H9 (cell line): ENCODE results near the gene CTPS2. TPM values are rescaled to one million over a fixed set of nuclear protein-coding genes. Genes with fewer than 3 reads are reported as not detected.

Experiments used
- DNase-seq: peaks from one replicate; pipeline ENCODE4 v3.0.0-alpha.2; 2017
- H2AFZ ChIP-seq: one replicate; pipeline ENCODE4 v1.6.1; 2013; ENCODE audit warnings: mild to moderate bottlenecking, low read length, control low read depth, moderate library complexity
- H2AK5ac ChIP-seq: 2 replicates; pipeline ENCODE4 v1.6.1; 2013; ENCODE audit warnings: low read length, control low read depth, mixed read lengths; ENCODE audit not compliant: insufficient read length
- H2BK120ac ChIP-seq: one replicate; pipeline ENCODE4 v1.6.1; 2013; ENCODE audit warnings: low read depth, mild to moderate bottlenecking, low read length, control low read depth, inconsistent platforms; ENCODE audit not compliant: poor library complexity, severe bottlenecking
- H2BK12ac ChIP-seq: 2 replicates; pipeline ENCODE4 v1.6.1; 2013; ENCODE audit warnings: low read length, control low read depth, mixed read lengths, low read depth; ENCODE audit not compliant: insufficient read length
- H2BK15ac ChIP-seq: 2 replicates; pipeline ENCODE4 v1.6.1; 2013; ENCODE audit warnings: low read depth, low read length, control low read depth
- H2BK20ac ChIP-seq: one replicate; pipeline ENCODE4 v1.6.1; 2013; ENCODE audit warnings: low read depth, mild to moderate bottlenecking, low read length, control low read depth, inconsistent platforms; ENCODE audit not compliant: poor library complexity, severe bottlenecking
- H2BK5ac ChIP-seq: 2 replicates; pipeline ENCODE4 v1.6.1; 2013; ENCODE audit warnings: low read length, control low read depth, mixed read lengths; ENCODE audit not compliant: insufficient read length
- H3K14ac ChIP-seq: 2 replicates; pipeline ENCODE4 v1.6.1; 2013; ENCODE audit warnings: low read length, control low read depth; ENCODE audit not compliant: insufficient read depth
- H3K18ac ChIP-seq: 2 replicates; pipeline ENCODE4 v1.6.1; 2013; ENCODE audit warnings: low read depth, mild to moderate bottlenecking, mixed read lengths, low read length, control low read depth; ENCODE audit not compliant: insufficient read length
- H3K23ac ChIP-seq: 2 replicates; pipeline ENCODE4 v1.6.1; 2013; ENCODE audit warnings: low read length, control low read depth, mixed read lengths, low read depth; ENCODE audit not compliant: insufficient read length
- H3K23me2 ChIP-seq: 2 replicates; pipeline ENCODE4 v1.6.1; 2013; ENCODE audit warnings: low read depth, mild to moderate bottlenecking, mixed read lengths, low read length, control low read depth; ENCODE audit not compliant: insufficient read length, poor library complexity, severe bottlenecking
- H3K27ac ChIP-seq: 2 replicates; pipeline ENCODE4 v1.5.1; 2013; ENCODE audit warnings: low read length, control low read depth, mixed read lengths, low read depth; ENCODE audit not compliant: insufficient read length
- H3K27me3 ChIP-seq: 2 replicates; pipeline ENCODE4 v1.6.1; 2013; ENCODE audit warnings: low read length, control low read depth, inconsistent platforms; ENCODE audit not compliant: insufficient read depth
- H3K4ac ChIP-seq: 2 replicates; pipeline ENCODE4 v1.6.1; 2013; ENCODE audit warnings: low read depth, mild to moderate bottlenecking, control low read depth, inconsistent platforms, low read length, moderate library complexity
- H3K4me1 ChIP-seq: 2 replicates; pipeline ENCODE4 v1.6.1; 2013; ENCODE audit warnings: low read length, control low read depth, inconsistent platforms; ENCODE audit not compliant: insufficient read depth
- H3K4me2 ChIP-seq: 2 replicates; pipeline ENCODE4 v1.6.1; 2013; ENCODE audit warnings: low read length, control low read depth, mixed read lengths; ENCODE audit not compliant: insufficient read length, insufficient read depth
- H3K56ac ChIP-seq: 2 replicates; pipeline ENCODE4 v1.6.1; 2013; ENCODE audit warnings: low read depth, mild to moderate bottlenecking, mixed read lengths, low read length, control low read depth; ENCODE audit not compliant: insufficient read length
- H3K79me1 ChIP-seq: 2 replicates; pipeline ENCODE4 v1.6.1; 2013; ENCODE audit warnings: low read depth, mild to moderate bottlenecking, moderate library complexity, low read length, control low read depth, inconsistent platforms; ENCODE audit not compliant: insufficient read depth, poor library complexity, severe bottlenecking
- H3K79me2 ChIP-seq: 2 replicates; pipeline ENCODE4 v1.6.1; 2013; ENCODE audit warnings: low read length, control low read depth, inconsistent platforms; ENCODE audit not compliant: insufficient read depth
- H3K9ac ChIP-seq: 2 replicates; pipeline ENCODE4 v1.6.1; 2013; ENCODE audit warnings: low read length, control low read depth, mixed read lengths; ENCODE audit not compliant: insufficient read length; ENCODE audit errors: extremely low read depth
- H3K9me3 ChIP-seq: one replicate; pipeline ENCODE4 v1.6.1; 2013; ENCODE audit warnings: low read depth, low read length, inconsistent platforms; ENCODE audit not compliant: control insufficient read depth
- H3T11ph ChIP-seq: one replicate; pipeline ENCODE4 v1.6.1; 2013; ENCODE audit warnings: mild to moderate bottlenecking, low read length, control low read depth, inconsistent platforms
- H4K20me1 ChIP-seq: one replicate; pipeline ENCODE4 v1.6.1; 2013; ENCODE audit not compliant: control insufficient read depth, insufficient read length, insufficient read depth
- H4K5ac ChIP-seq: 2 replicates; pipeline ENCODE4 v1.6.1; 2013; ENCODE audit warnings: low read depth, mild to moderate bottlenecking, mixed read lengths, low read length, control low read depth; ENCODE audit not compliant: insufficient read length
- H4K8ac ChIP-seq: replicated peaks from 2 replicates; pipeline ENCODE4 v1.6.1; 2013; ENCODE audit warnings: low read length, control low read depth, mixed read lengths, low read depth; ENCODE audit not compliant: insufficient read length
- H4K91ac ChIP-seq: 2 replicates; pipeline ENCODE4 v1.6.1; 2013; ENCODE audit warnings: low read depth, mild to moderate bottlenecking, moderate library complexity, mixed read lengths, low read length, control low read depth; ENCODE audit not compliant: insufficient read length
- H3K27ac Mint-ChIP-seq, 3 experiments: 2 replicates in 2 of 3; 3 replicates in 1 of 3; pipeline ENCODE4 v1.8.0; 2020 to 2021; ENCODE audit warnings: mixed read lengths in 3 of 3, mild to moderate bottlenecking in 1 of 3, moderate library complexity in 1 of 3
- H3K27me3 Mint-ChIP-seq: 2 replicates; pipeline ENCODE4 v1.8.0; 2021; ENCODE audit warnings: low read depth, mild to moderate bottlenecking, moderate library complexity, mixed read lengths
- H3K36me3 Mint-ChIP-seq, 3 experiments: 2 replicates in 2 of 3; 3 replicates in 1 of 3; pipeline ENCODE4 v1.8.0; 2020 to 2021; ENCODE audit warnings: low read depth in 3 of 3, mixed read lengths in 3 of 3; ENCODE audit not compliant: insufficient read depth in 1 of 3
- H3K4me1 Mint-ChIP-seq, 2 experiments: 2 replicates each; pipeline ENCODE4 v1.8.0; 2020; ENCODE audit warnings: mixed read lengths in 2 of 2
- H3K4me3 Mint-ChIP-seq, 2 experiments: 2 replicates in 1 of 2; 3 replicates in 1 of 2; pipeline ENCODE4 v1.8.0; 2020 to 2021; ENCODE audit warnings: mild to moderate bottlenecking in 2 of 2, mixed read lengths in 2 of 2, moderate library complexity in 1 of 2
- H3K9me3 Mint-ChIP-seq, 2 experiments: 2 replicates in 1 of 2; 3 replicates in 1 of 2; pipeline ENCODE4 v1.8.0; 2020; ENCODE audit warnings: mild to moderate bottlenecking in 2 of 2, mixed read lengths in 2 of 2, moderate library complexity in 1 of 2
- CTCF ChIP-seq: fragments of 200-600 bp; sonication (generic); conservative IDR thresholded peaks from 3 replicates; pipeline ENCODE4 v1.8.0; 2021; ENCODE audit warnings: antibody characterized with exemption, mild to moderate bottlenecking
- WGBS: extraction: QIAGEN DNeasy Blood & Tissue Kit; methylation state at CpG from one replicate; pipeline ENCODE4 v1.1.7; 2013; ENCODE audit warnings: missing lambda C conversion rate, low lambda C conversion rate, mixed read lengths; ENCODE audit not compliant: insufficient read length; ENCODE audit errors: extremely low coverage; 5-methylcytosine and 5-hydroxymethylcytosine counted together
- total RNA-seq: library from RNA; stranded (reverse); gene quantifications from 2 replicates; pipeline ENCODE4 v1.2.1, GENCODE V29; 2021

Gene CTPS2
- total RNA-seq, 1 experiment from 2014 or later, result 69.7 TPM

DNA sequence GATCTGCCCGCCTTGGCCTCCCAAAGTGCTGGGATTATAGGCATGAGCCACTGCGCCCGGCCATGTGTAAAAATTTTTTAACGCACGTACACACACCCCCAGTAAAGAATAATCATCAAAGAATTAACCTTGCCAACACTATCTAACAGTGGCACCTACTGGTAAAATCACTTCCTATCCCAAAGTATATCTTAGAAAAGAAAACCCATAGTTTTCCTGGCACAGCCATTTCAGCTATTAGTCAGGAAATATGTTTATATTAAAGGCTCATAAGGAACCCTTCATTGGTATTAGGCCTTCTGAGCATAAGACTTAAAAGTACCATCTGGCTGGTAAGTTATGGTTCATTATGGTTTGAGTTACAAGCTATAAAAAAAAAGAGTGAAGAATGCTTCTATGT lies 48.4 kb downstream of the CTPS2 start:
- Histone ChIP-seq H2BK15ac (no peak overlapping the region), H3K18ac (no peak overlapping the region), H3K9me3 (no peaks in the 10 kb centered on the region), H2BK5ac (no peak overlapping the region), H3T11ph (no peak overlapping the region), H2BK20ac (no peak overlapping the region), H3K56ac (no peak overlapping the region), H4K91ac (no peak overlapping the region), H3K79me2 (no peaks in the 10 kb centered on the region), H3K4ac (no peak overlapping the region), H2BK120ac (no peak overlapping the region), H2BK12ac (no peak overlapping the region), H4K8ac (no peak overlapping the region), H3K9ac (no peak overlapping the region), H2AK5ac (no peak overlapping the region), H4K5ac (no peak overlapping the region), H2AFZ (no peak overlapping the region), H4K20me1 (no peaks in the 10 kb centered on the region), H3K23me2 (no peaks in the 10 kb centered on the region), H3K14ac (no peak overlapping the region), H3K4me2 (no peak overlapping the region), H3K23ac (no peak overlapping the region), H3K27me3 (no peaks in the 10 kb centered on the region), H3K4me1 (peaks cover 5% of the 10 kb centered on the region; the same call in 1 of the 2 replicates), H3K79me1 (no peaks in the 10 kb centered on the region), H3K27ac (no peak overlapping the region)
- H3K36me3 Mint-ChIP-seq, result peaks cover 50 to 86% (median 84%) of the 10 kb centered on the region in 3 experiments
- no peaks in the 10 kb centered on the region for H3K9me3 Mint-ChIP-seq
- H3K4me1 Mint-ChIP-seq, result peaks cover 12 to 28% of the 10 kb centered on the region in 2 experiments
- no peaks in the 10 kb centered on the region for H3K27me3 Mint-ChIP-seq
- no peak; the same call in 2 of the 3 replicates for TF ChIP-seq CTCF
- no peak overlapping the region for H3K4me3 Mint-ChIP-seq
- DNase-seq, result no peak
- H3K27ac Mint-ChIP-seq, result peak overlapping the region in 2 of 3 experiments; percentile 34 to 73; a peak in 3 of 7 replicates
- WGBS, result no CpG with 5 or more reads among the region's 5 CpGs
